ENCODE measurements around the gene SBF1.

SBF1 gene

DNA sequence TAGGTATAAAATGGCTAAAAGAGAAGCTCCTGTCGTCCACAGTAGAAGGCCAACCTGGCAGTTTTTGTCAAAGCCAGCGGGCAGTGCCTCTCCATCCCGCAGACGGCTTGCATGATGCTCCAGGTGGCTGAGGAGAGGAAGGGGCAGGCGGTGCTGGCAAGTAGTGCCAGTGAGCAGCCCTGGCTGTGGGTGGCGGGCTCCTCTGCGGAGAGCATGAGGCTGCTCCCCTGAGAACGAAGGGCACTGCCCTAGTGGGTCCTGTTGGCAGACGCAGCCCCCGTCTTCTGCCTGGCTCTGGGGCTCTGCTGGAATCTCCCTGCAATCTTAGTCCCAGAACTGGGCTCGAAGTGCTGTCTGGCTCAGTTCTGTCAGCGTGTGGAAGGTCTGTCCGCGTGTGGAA, 50.9 kb downstream of the SBF1 start:
- TF ChIP-seq, protein P1, sequence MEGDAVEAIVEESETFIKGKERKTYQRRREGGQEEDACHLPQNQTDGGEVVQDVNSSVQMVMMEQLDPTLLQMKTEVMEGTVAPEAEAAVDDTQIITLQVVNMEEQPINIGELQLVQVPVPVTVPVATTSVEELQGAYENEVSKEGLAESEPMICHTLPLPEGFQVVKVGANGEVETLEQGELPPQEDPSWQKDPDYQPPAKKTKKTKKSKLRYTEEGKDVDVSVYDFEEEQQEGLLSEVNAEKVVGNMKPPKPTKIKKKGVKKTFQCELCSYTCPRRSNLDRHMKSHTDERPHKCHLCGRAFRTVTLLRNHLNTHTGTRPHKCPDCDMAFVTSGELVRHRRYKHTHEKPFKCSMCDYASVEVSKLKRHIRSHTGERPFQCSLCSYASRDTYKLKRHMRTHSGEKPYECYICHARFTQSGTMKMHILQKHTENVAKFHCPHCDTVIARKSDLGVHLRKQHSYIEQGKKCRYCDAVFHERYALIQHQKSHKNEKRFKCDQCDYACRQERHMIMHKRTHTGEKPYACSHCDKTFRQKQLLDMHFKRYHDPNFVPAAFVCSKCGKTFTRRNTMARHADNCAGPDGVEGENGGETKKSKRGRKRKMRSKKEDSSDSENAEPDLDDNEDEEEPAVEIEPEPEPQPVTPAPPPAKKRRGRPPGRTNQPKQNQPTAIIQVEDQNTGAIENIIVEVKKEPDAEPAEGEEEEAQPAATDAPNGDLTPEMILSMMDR (conservative IDR thresholded peaks at IDR 0.05; ENCODE audit: control insufficient read depth, insufficient read depth, low read depth, low read length), result no peak
- no peak overlapping the region for H3K4me3 ChIP-seq (ENCODE audit: control insufficient read depth, low read depth, low read length)
- no peak for DNase-seq (ENCODE audit: low read depth)

DNA sequence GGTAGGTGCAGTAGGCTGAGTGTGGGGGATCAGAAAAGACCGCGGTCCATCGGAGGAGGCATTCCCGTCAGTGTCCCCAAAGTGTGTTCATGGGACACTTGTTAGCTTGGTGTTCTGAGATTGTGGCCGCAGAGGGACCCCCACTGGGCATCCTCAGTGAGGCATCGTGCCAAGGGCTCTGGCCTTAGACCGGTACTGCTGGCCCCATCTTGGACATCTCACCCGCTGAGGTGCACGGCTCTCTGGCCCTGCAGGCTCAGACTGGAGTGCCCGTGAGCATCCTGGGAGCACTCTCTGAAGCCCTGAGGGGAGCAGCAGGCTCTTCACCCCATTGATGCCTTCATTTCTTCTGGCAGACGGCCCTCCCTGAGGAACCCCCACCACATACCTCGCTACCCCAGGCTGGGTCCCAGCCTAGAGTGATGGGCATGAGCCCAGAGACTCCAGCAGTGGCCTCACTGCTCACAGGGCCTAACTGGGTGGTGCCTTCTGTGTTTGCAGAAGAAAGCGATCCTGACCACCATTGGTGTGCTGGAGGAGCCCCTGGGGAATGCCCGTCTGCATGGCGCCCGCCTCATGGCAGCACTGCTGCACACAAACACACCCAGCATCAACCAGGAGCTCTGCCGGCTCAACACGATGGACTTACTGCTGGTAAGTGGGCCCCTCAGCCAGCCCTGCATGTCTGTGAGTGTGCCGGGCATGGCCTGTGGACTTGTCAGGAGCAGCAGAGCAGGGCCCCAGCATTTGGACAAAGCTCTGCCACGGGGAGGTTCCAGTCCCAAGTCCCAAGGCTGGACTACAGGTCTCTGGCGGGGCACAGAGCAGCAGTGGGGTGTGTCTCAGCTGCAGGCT, 51.6 kb downstream of the SBF1 start:
- no peak for DNase-seq (ENCODE audit: low read depth)
- H3K4me3 ChIP-seq (ENCODE audit: control insufficient read depth, low read depth, low read length), result no peak overlapping the region
- TF ChIP-seq, protein P1 (conservative IDR thresholded peaks at IDR 0.05; ENCODE audit: control insufficient read depth, insufficient read depth, low read depth, low read length), result no peak

DNA sequence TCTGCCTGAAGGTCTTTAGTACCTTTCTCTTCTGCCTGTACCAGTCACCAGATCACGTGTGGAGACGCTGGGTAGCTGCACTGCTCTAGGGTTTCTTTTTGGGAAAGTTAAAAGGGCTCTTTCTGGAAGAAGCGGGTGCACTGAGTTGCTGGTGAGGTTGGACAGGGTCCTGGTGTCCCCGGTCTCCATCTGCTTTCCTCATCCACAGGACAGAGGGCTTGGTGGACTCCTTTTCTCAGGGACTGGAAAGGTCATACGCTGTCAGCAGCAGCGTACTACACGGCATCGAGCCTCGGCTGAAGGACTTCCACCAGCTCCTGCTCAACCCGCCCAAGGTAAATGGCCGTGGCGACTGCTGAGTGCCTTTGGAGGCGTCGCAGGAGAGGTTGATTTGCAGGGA, 52.8 kb downstream of the SBF1 start:
- H3K4me3 ChIP-seq (ENCODE audit: control insufficient read depth, low read depth, low read length), result no peak overlapping the region
- TF ChIP-seq, protein P1 (conservative IDR thresholded peaks at IDR 0.05; ENCODE audit: control insufficient read depth, insufficient read depth, low read depth, low read length), result no peak
- no peak for DNase-seq (ENCODE audit: low read depth)

DNA sequence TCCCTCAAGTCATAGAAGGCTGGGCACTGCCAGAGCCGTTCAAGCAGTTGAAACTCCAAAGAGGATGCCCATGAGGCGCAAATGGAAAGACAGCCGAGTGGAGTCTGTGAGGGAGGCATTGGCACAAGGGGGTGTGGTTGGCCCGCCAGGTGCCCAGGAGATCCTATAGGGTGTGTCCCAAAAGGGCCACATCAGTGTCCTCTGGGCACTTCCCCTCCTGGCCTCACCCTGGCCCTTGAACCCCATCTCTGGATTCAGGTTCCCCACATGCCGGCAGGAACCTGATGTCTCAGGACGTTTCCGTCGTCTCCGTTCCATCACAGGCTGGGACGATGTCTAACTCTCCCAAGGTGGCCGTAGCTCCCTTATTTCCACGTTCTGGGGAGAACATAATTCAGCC, 54.3 kb downstream of the SBF1 start:
- TF ChIP-seq, protein P1 (conservative IDR thresholded peaks at IDR 0.05; ENCODE audit: control insufficient read depth, insufficient read depth, low read depth, low read length), result no peak
- H3K4me3 ChIP-seq (ENCODE audit: control insufficient read depth, low read depth, low read length), result no peak overlapping the region
- DNase-seq (ENCODE audit: low read depth), result no peak

DNA sequence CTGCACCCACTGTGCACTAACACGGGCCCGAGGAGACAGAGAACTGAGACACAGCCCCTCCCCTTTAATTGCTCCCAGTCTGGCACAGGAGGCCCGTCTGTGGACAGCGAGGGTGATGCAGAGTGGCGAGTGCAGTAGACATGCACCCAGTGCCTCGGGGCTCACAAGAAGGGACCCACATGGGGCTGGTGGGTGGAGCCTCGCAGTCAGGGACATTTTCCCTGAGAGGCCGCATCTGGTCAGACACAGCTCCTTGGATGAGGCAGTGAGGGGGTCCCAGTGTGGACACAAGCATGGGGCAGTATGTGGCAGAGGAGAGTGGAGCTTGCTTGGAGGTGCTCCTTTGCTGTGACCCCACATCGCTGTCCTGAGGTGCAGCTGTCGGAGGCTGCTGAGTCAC, 54.8 kb downstream of the SBF1 start:
- no peak for DNase-seq (ENCODE audit: low read depth)
- H3K4me3 ChIP-seq (ENCODE audit: control insufficient read depth, low read depth, low read length), result no peak overlapping the region
- TF ChIP-seq, protein P1 (conservative IDR thresholded peaks at IDR 0.05; ENCODE audit: control insufficient read depth, insufficient read depth, low read depth, low read length), result no peak

DNA sequence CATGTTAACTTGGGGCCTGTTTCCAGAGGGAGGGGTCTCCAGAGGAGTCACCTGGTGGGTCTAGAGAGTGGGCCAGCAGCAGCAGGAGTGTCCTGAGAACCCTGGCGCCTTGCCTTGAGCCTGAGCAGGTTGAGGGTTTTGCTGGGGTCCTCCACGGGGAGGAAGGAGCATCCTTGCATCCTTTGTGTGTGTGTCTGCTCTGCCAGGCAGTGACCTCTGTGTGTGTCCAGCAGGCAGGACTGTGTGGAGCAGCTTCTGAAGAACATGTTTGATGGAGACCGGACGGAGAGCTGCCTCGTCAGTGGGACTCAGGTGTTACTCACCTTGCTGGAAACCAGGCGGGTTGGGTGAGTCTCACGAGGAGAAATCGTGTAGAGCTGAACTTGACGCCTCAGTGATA, 55.7 kb downstream of the SBF1 start:
- no peak overlapping the region for H3K4me3 ChIP-seq (ENCODE audit: control insufficient read depth, low read depth, low read length)
- TF ChIP-seq, protein P1 (conservative IDR thresholded peaks at IDR 0.05; ENCODE audit: control insufficient read depth, insufficient read depth, low read depth, low read length), result no peak
- DNase-seq (ENCODE audit: low read depth), result no peak

All from fibroblast of mammary gland (primary cell).